ENCODE results near the gene PLEKHS1. TPM values are rescaled to one million over a fixed set of nuclear protein-coding genes. Genes with fewer than 3 reads are reported as not detected.

Gene PLEKHS1
- total and polyA plus RNA-seq, 7 donors = 0.04 to 0.10 TPM; not detected in 5

- H3K9me3 ChIP-seq = no peaks in the 10 kb centered on the region
- peaks cover 0 to 8% (median 3%) of the 10 kb centered on the region in 3 donors for H3K27me3 ChIP-seq (ENCODE audit: insufficient read depth in 3 of 3, low read length in 2 of 3)
- no peak for TF ChIP-seq CTCF (IDR thresholded peaks at IDR 0.05)
- ATAC-seq = no peak
- H3K36me3 ChIP-seq (ENCODE audit: insufficient read depth in 1 of 2, low read depth in 1 of 2) = no peaks in the 10 kb centered on the region
- intact Hi-C loops (cut with DNase I) = no loop called here
- 70 to 71% (median 70%) methylated on average over 4 of the region's 4 CpGs for WGBS, 3 donors
- no peak overlapping the region for H3K4me3 ChIP-seq
- H3K4me1 ChIP-seq = peaks cover under 1% of the 10 kb centered on the region
- no peak for DNase-seq
- H3K27ac ChIP-seq = no peak overlapping the region
Measured at GRCh38 chr10:113775686-113776294, 24.3 kb downstream of the PLEKHS1 start.

- Histone ChIP-seq H3K4me1 (no peaks in the 10 kb centered on the region), H3K27ac (no peak overlapping the region), H3K36me3 (ENCODE audit: insufficient read depth in 1 of 2, low read depth in 1 of 2) (no peaks in the 10 kb centered on the region), H3K9me3 (no peaks in the 10 kb centered on the region), H3K4me3 (no peak overlapping the region), H3K27me3 (ENCODE audit: insufficient read depth in 3 of 3, low read length in 2 of 3) (peaks cover 0 to 9% (median 3%) of the 10 kb centered on the region in 3 donors)
- DNase-seq = no peak
- no peak for ATAC-seq
- WGBS, 3 donors = 81 to 84% (median 83%) methylated on average over 1 of the region's 1 CpG
- no peak for TF ChIP-seq CTCF (IDR thresholded peaks at IDR 0.05)
- intact Hi-C loops (cut with DNase I) = no loop called here
Measured at GRCh38 chr10:113776553-113776952, 25.1 kb downstream of the PLEKHS1 start.

GRCh38 chr10:113780681-113781250 is 29.3 kb downstream of the PLEKHS1 start:
- no peaks in the 10 kb centered on the region for H3K9me3 ChIP-seq
- intact Hi-C loops (cut with DNase I) = no loop called here
- H3K4me1 ChIP-seq = no peaks in the 10 kb centered on the region
- ATAC-seq (no peak), DNase-seq (no peak)
- WGBS, 3 donors = 51 to 65% (median 60%) methylated on average over 3 of the region's 3 CpGs
- peaks cover 0 to 6% (median 5%) of the 10 kb centered on the region in 3 donors for H3K27me3 ChIP-seq (ENCODE audit: insufficient read depth in 3 of 3, low read length in 2 of 3)
- no peaks in the 10 kb centered on the region for H3K36me3 ChIP-seq (ENCODE audit: insufficient read depth in 1 of 2, low read depth in 1 of 2)
- no peak overlapping the region for H3K4me3 ChIP-seq
- H3K27ac ChIP-seq = no peak overlapping the region
- TF ChIP-seq CTCF (IDR thresholded peaks at IDR 0.05) = no peak

GRCh38 chr10:113782367-113782766 is 30.9 kb downstream of the PLEKHS1 start:
- H3K4me1 ChIP-seq = no peaks in the 10 kb centered on the region
- TF ChIP-seq CTCF (IDR thresholded peaks at IDR 0.05) = no peak
- ATAC-seq = no peak
- DNase-seq = no peak
- H3K27ac ChIP-seq = no peak overlapping the region
- peaks cover 0 to 6% (median 5%) of the 10 kb centered on the region in 3 donors for H3K27me3 ChIP-seq (ENCODE audit: insufficient read depth in 3 of 3, low read length in 2 of 3)
- H3K9me3 ChIP-seq = no peaks in the 10 kb centered on the region
- intact Hi-C loops (cut with DNase I) = no loop called here
- WGBS, 3 donors = 76 to 77% (median 76%) methylated on average over 14 of the region's 14 CpGs
- H3K36me3 ChIP-seq (ENCODE audit: insufficient read depth in 1 of 2, low read depth in 1 of 2) = no peaks in the 10 kb centered on the region
- H3K4me3 ChIP-seq = no peak overlapping the region
